Natural killer cell (primary cell): Measurements from ENCODE around the gene SNAPC5. TPM values are rescaled to one million over a fixed set of nuclear protein-coding genes. Genes with fewer than 3 reads are reported as not detected.

Source experiments
- ATAC-seq, 3 donors: fragments of 150-1000 bp in 2 of 3; fragments of 200-7000 bp in 1 of 3; cut with Tn5 transposase; 1 replicate in 1 of 3; 2 replicates in 2 of 3; pipeline ENCODE4 v1.10.0; 2021; ENCODE audit warnings: mild to moderate bottlenecking in 2 of 3, moderate library complexity in 2 of 3
- DNase-seq, 2 donors: peaks; one replicate each; pipeline versions ENCODE4 v3.0.0 to v3.0.0-alpha.2; 2013 to 2021; ENCODE audit warnings: mixed read lengths in 1 of 2
- H3K27ac ChIP-seq: one replicate; pipeline ENCODE4 v1.5.1; 2013; ENCODE audit warnings: mild to moderate bottlenecking, low read length
- H3K27me3 ChIP-seq: one replicate; pipeline ENCODE4 v1.6.1; 2013; ENCODE audit warnings: low read length; ENCODE audit not compliant: control insufficient read depth, insufficient read depth
- H3K36me3 ChIP-seq: one replicate; pipeline ENCODE4 v1.6.1; 2013; ENCODE audit warnings: low read length; ENCODE audit not compliant: control insufficient read depth, insufficient read depth
- H3K4me1 ChIP-seq: one replicate; pipeline ENCODE4 v1.6.1; 2013; ENCODE audit warnings: low read length; ENCODE audit not compliant: control insufficient read depth, insufficient read depth
- H3K4me3 ChIP-seq: one replicate; pipeline ENCODE4 v1.5.1; 2013; ENCODE audit warnings: low read length
- H3K9me3 ChIP-seq: one replicate; pipeline ENCODE4 v1.6.1; 2013; ENCODE audit warnings: low read length; ENCODE audit not compliant: control insufficient read depth, insufficient read depth
- H3K27ac Mint-ChIP-seq, 2 donors: one replicate each; pipeline ENCODE4 v1.8.0; 2022; ENCODE audit warnings: mild to moderate bottlenecking in 2 of 2, mixed read lengths in 2 of 2, moderate library complexity in 1 of 2
- H3K27me3 Mint-ChIP-seq, 2 donors: one replicate each; pipeline ENCODE4 v1.8.0; 2022; ENCODE audit warnings: low read depth in 2 of 2, mixed read lengths in 2 of 2
- H3K36me3 Mint-ChIP-seq: one replicate; pipeline ENCODE4 v1.8.0; 2022; ENCODE audit warnings: mixed read lengths
- H3K4me1 Mint-ChIP-seq, 2 donors: one replicate each; pipeline ENCODE4 v1.8.0; 2022; ENCODE audit warnings: mixed read lengths in 2 of 2
- H3K4me3 Mint-ChIP-seq: one replicate; pipeline ENCODE4 v1.8.0; 2022; ENCODE audit warnings: mild to moderate bottlenecking, moderate library complexity, mixed read lengths
- H3K9me3 Mint-ChIP-seq, 2 donors: one replicate each; pipeline ENCODE4 v1.8.0; 2022; ENCODE audit warnings: mixed read lengths in 2 of 2
- CTCF ChIP-seq: fragments of 200-600 bp; IDR thresholded peaks from one replicate; pipeline ENCODE4 v1.8.0; 2022; ENCODE audit warnings: antibody characterized with exemption
- WGBS: methylation state at CpG from one replicate; pipeline ENCODE4 v1.1.7; 2013; ENCODE audit warnings: missing lambda C conversion rate; ENCODE audit not compliant: insufficient coverage; 5-methylcytosine and 5-hydroxymethylcytosine counted together
- intact Hi-C: fragments of 100-400 bp; cut with micrococcal nuclease; formaldehyde crosslinking; loops from one replicate; pipeline ENCODE4 v1.14.2; 2022
- total RNA-seq, 4 donors: library from RNA; stranded (reverse); fragments of 120-200 nt in 1 of 4; gene quantifications; one replicate each; pipeline versions ENCODE4 v1.2.3 to v1.2.4, GENCODE V29; 2013 to 2022

Gene SNAPC5
- total RNA-seq, 3 donors from 2014 or later (not counting 1 experiment from before 2014, with no cell fraction given) = 17.2 to 25.2 (median 24.3) TPM

- Mint-ChIP-seq H3K27ac (no peak overlapping the region), H3K27me3 (no peaks in the 10 kb centered on the region), H3K9me3 (no peaks in the 10 kb centered on the region), H3K4me1 (no peaks in the 10 kb centered on the region), H3K4me3 (no peak overlapping the region), H3K36me3 (peaks cover 14% of the 10 kb centered on the region)
- Histone ChIP-seq H3K4me1 (no peaks in the 10 kb centered on the region), H3K4me3 (no peak overlapping the region), H3K27me3 (no peaks in the 10 kb centered on the region), H3K9me3 (no peaks in the 10 kb centered on the region), H3K36me3 (peaks cover 12% of the 10 kb centered on the region), H3K27ac (no peak overlapping the region)
- DNase-seq = no peak
- TF ChIP-seq CTCF = no peak
- intact Hi-C loops = no loop called here
- ATAC-seq = no peak
- WGBS = 87% methylated on average over 9 of the region's 9 CpGs
Measured at GRCh38 chr15:66535056-66535455, 37.5 kb upstream of the SNAPC5 start.

- no peaks in the 10 kb centered on the region for H3K36me3 Mint-ChIP-seq
- no peak overlapping the region for H3K27ac Mint-ChIP-seq
- WGBS = 79% methylated on average over 3 of the region's 4 CpGs
- no peak overlapping the region for H3K4me3 ChIP-seq
- no peaks in the 10 kb centered on the region for H3K27me3 Mint-ChIP-seq
- intact Hi-C loops = no loop called here
- no peak overlapping the region for H3K4me3 Mint-ChIP-seq
- no peaks in the 10 kb centered on the region for H3K4me1 ChIP-seq
- ATAC-seq (no peak), DNase-seq (no peak)
- H3K27ac ChIP-seq = no peak overlapping the region
- TF ChIP-seq CTCF = no peak
- H3K27me3 ChIP-seq = no peaks in the 10 kb centered on the region
- no peaks in the 10 kb centered on the region for H3K4me1 Mint-ChIP-seq
- H3K36me3 ChIP-seq = peaks cover 25% of the 10 kb centered on the region
- H3K9me3 Mint-ChIP-seq = no peaks in the 10 kb centered on the region
- no peaks in the 10 kb centered on the region for H3K9me3 ChIP-seq
Measured at GRCh38 chr15:66524838-66525237, 27.3 kb upstream of the SNAPC5 start.

GRCh38 chr15:66523926-66524325 lies 26.4 kb upstream of the SNAPC5 start:
- no peaks in the 10 kb centered on the region for H3K27me3 Mint-ChIP-seq
- TF ChIP-seq CTCF = no peak
- no peak for DNase-seq
- intact Hi-C loops = no loop called here
- Histone ChIP-seq H3K36me3 (peaks cover 21% of the 10 kb centered on the region), H3K9me3 (no peaks in the 10 kb centered on the region), H3K27me3 (no peaks in the 10 kb centered on the region), H3K27ac (no peak overlapping the region), H3K4me3 (no peak overlapping the region), H3K4me1 (no peaks in the 10 kb centered on the region)
- WGBS = no CpG with 5 or more reads among the region's 3 CpGs
- no peaks in the 10 kb centered on the region for H3K36me3 Mint-ChIP-seq
- no peak overlapping the region for H3K4me3 Mint-ChIP-seq
- H3K27ac Mint-ChIP-seq = no peak overlapping the region
- no peaks in the 10 kb centered on the region for H3K4me1 Mint-ChIP-seq
- ATAC-seq = no peak
- no peaks in the 10 kb centered on the region for H3K9me3 Mint-ChIP-seq

- intact Hi-C loops = no loop called here
- Histone ChIP-seq H3K27ac (no peak overlapping the region), H3K36me3 (peaks cover 23% of the 10 kb centered on the region), H3K4me3 (no peak overlapping the region), H3K4me1 (no peaks in the 10 kb centered on the region), H3K9me3 (no peaks in the 10 kb centered on the region), H3K27me3 (no peaks in the 10 kb centered on the region)
- no peak for ATAC-seq
- no peak overlapping the region for H3K27ac Mint-ChIP-seq
- no peak for TF ChIP-seq CTCF
- H3K36me3 Mint-ChIP-seq = peaks cover 7% of the 10 kb centered on the region
- no peaks in the 10 kb centered on the region for H3K27me3 Mint-ChIP-seq
- WGBS = 100% methylated on average over 2 of the region's 2 CpGs
- H3K4me3 Mint-ChIP-seq = no peak overlapping the region
- no peaks in the 10 kb centered on the region for H3K4me1 Mint-ChIP-seq
- no peaks in the 10 kb centered on the region for H3K9me3 Mint-ChIP-seq
- DNase-seq = no peak
Measured at GRCh38 chr15:66515901-66516322, 18.4 kb upstream of the SNAPC5 start.
